H54 (cell line): Measurements from ENCODE around the gene LRRC41.

Experiments
- DNase-seq: peaks from one replicate; pipeline ENCODE4 v3.0.0; 2011; ENCODE audit warnings: low spot score, mixed read lengths; ENCODE audit not compliant: insufficient read length
- FAIRE-seq: peaks from 3 replicates; lab custom pipeline; 2011; peaks lifted over from hg19 to GRCh38; lab: Jason Lieb, UNC
- POLR2A ChIP-seq: IDR thresholded peaks from 2 replicates; pipeline ENCODE4 v1.6.1; 2011; ENCODE audit warnings: low read depth, mild to moderate bottlenecking, low read length

LRRC41 gene

GRCh38 chr1:46309401-46310159, 6.2 kb upstream of the LRRC41 start:
- no peak for DNase-seq
- no peak for FAIRE-seq
- no peak for TF ChIP-seq POLR2A

- no peak for FAIRE-seq
- TF ChIP-seq POLR2A, result no peak
- DNase-seq, result no peak
Measured at GRCh38 chr1:46306159-46306530, 2.7 kb upstream of the LRRC41 start.

GRCh38 chr1:46303872-46304326, 483 bp upstream of the LRRC41 start:
- no peak for TF ChIP-seq POLR2A
- DNase-seq (no peak), FAIRE-seq (no peak)

GRCh38 chr1:46302641-46303037, 777 bp downstream of the LRRC41 start:
- FAIRE-seq (no peak), DNase-seq (no peak)
- no peak for TF ChIP-seq POLR2A

- no peak for DNase-seq
- TF ChIP-seq POLR2A, result no peak
- FAIRE-seq, result no peak
Measured at GRCh38 chr1:46301808-46302640, 1.4 kb downstream of the LRRC41 start.

- DNase-seq (no peak), FAIRE-seq (no peak)
- no peak for TF ChIP-seq POLR2A
Measured at GRCh38 chr1:46301406-46301807, 2.0 kb downstream of the LRRC41 start.

- no peak for DNase-seq
Measured at GRCh38 chr1:46300673-46301405, 2.6 kb downstream of the LRRC41 start.

GRCh38 chr1:46298387-46298786, 5.0 kb downstream of the LRRC41 start:
- DNase-seq, result no peak
- no peak for TF ChIP-seq POLR2A
- FAIRE-seq, result no peak

More at GRCh38 chr1:46300673-46301405, 2.6 kb downstream of the LRRC41 start:
- no peak for FAIRE-seq
- TF ChIP-seq POLR2A, result no peak

- DNase-seq (no peak), FAIRE-seq (no peak)
- no peak for TF ChIP-seq POLR2A
Measured at GRCh38 chr1:46295306-46295705, 8.1 kb downstream of the LRRC41 start.

- no peak for TF ChIP-seq POLR2A
Measured at GRCh38 chr1:46289976-46290375, 13.4 kb downstream of the LRRC41 start.

GRCh38 chr1:46289134-46289494, 14.3 kb downstream of the LRRC41 start:
- DNase-seq (no peak), FAIRE-seq (no peak)
- no peak for TF ChIP-seq POLR2A

More at GRCh38 chr1:46289976-46290375, 13.4 kb downstream of the LRRC41 start:
- no peak for FAIRE-seq
- DNase-seq, result no peak

- FAIRE-seq (no peak), DNase-seq (no peak)
- no peak for TF ChIP-seq POLR2A
Measured at GRCh38 chr1:46288485-46289133, 14.8 kb downstream of the LRRC41 start.

- DNase-seq (no peak), FAIRE-seq (no peak)
Measured at GRCh38 chr1:46285730-46286477, 17.5 kb downstream of the LRRC41 start.

More at GRCh38 chr1:46285730-46286477, 17.5 kb downstream of the LRRC41 start:
- no peak for TF ChIP-seq POLR2A
